ENCODE measurements around the gene BPIFB4. TPM values are rescaled to one million over a fixed set of nuclear protein-coding genes. Genes with fewer than 3 reads are reported as not detected.

BPIFB4 gene
- total and polyA plus RNA-seq, 2 of the 4 experiments (the other 2 are of a cell fraction), result not detected

DNA sequence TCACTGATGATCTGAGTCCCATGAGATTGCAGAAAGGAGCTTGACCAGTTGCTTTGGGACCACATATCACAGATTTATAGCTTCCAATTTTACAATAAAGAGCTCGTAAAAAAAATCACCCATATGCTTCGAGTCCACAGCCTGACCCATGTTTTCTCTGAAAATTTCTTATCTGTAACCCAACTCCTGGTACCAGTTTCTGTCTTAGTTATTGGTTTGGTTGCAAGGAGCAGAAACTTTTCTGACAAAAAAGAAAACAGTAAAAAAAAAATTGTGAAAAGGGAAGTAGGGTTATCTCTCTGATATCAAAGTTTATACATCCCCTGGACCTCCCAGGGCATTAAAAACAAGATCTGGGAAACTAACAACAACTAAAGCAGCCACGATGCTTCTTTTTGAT lies 57.8 kb downstream of the BPIFB4 start (continued):
- TF ChIP-seq USF2 (IDR thresholded peaks at IDR 0.05; ENCODE audit: low read depth, low read length), result no peak

GRCh38 chr20:33139467-33139866 lies 60.0 kb downstream of the BPIFB4 start:
- Histone ChIP-seq H3K36me3 (ENCODE audit: control insufficient read depth, insufficient read depth, low read length) (no peaks in the 10 kb centered on the region), H3K4me2 (ENCODE audit: low read depth, low read length) (no peak overlapping the region), H4K8ac (ENCODE audit: low read depth in 2 of 2, low read length in 2 of 2) (no peak overlapping the region), H2BK20ac (ENCODE audit: low read depth, low read length) (no peak overlapping the region), H3K27me3 (ENCODE audit: control insufficient read depth, insufficient read depth, low read length) (no peaks in the 10 kb centered on the region), H3K56ac (ENCODE audit: extremely low read depth, insufficient read depth, low read length) (no peak overlapping the region), H2BK120ac (ENCODE audit: low read depth, low read length) (no peak overlapping the region), H3K18ac (ENCODE audit: low read depth, low read length) (no peak overlapping the region), H3K27ac (ENCODE audit: insufficient read depth, low read length) (no peak overlapping the region), H3K4me3 (ENCODE audit: insufficient read depth, low read depth, low read length) (no peak overlapping the region), H2BK5ac (ENCODE audit: low read depth, low read length, poor library complexity, severe bottlenecking) (no peak overlapping the region), H4K5ac (ENCODE audit: low read depth, low read length) (no peak overlapping the region), H4K91ac (ENCODE audit: insufficient read depth, low read depth, low read length) (no peak overlapping the region), H2AK5ac (ENCODE audit: low read depth, low read length) (no peak overlapping the region), H2BK15ac (ENCODE audit: low read depth, low read length) (no peak overlapping the region), H3K9me3 (ENCODE audit: control insufficient read depth, insufficient read depth, low read length) (no peaks in the 10 kb centered on the region), H3K23ac (ENCODE audit: low read depth, low read length) (no peak overlapping the region), H3K9me1 (ENCODE audit: insufficient read depth, low read length) (no peaks in the 10 kb centered on the region), H3K4ac (ENCODE audit: low read depth, low read length) (no peak overlapping the region), H3K9ac (ENCODE audit: low read depth, low read length) (no peak overlapping the region), H3K79me1 (ENCODE audit: low read depth in 1 of 2, low read length in 2 of 2) (no peaks in the 10 kb centered on the region), H4K20me1 (ENCODE audit: insufficient read depth, low read length) (no peaks in the 10 kb centered on the region), H2AK9ac (replicated peaks; ENCODE audit: low read depth, low read length, poor library complexity) (no peak overlapping the region), H3K4me1 (ENCODE audit: control insufficient read depth, insufficient read depth, low read length) (no peaks in the 10 kb centered on the region), H2AFZ (replicated peaks; ENCODE audit: low read length, poor library complexity) (no peak overlapping the region), H3K14ac (replicated peaks; ENCODE audit: low read depth, low read length) (no peak overlapping the region)
- CTCF ChIA-PET, result no interaction called here
- ATAC-seq (ENCODE audit: low read depth) (no peak), DNase-seq (no peak)
- TF ChIP-seq, protein P1, sequence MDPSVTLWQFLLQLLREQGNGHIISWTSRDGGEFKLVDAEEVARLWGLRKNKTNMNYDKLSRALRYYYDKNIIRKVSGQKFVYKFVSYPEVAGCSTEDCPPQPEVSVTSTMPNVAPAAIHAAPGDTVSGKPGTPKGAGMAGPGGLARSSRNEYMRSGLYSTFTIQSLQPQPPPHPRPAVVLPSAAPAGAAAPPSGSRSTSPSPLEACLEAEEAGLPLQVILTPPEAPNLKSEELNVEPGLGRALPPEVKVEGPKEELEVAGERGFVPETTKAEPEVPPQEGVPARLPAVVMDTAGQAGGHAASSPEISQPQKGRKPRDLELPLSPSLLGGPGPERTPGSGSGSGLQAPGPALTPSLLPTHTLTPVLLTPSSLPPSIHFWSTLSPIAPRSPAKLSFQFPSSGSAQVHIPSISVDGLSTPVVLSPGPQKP (IDR thresholded peaks at IDR 0.05; ENCODE audit: borderline replicate concordance, low read depth, low read length), result no peak
- TF ChIP-seq, protein P2, sequence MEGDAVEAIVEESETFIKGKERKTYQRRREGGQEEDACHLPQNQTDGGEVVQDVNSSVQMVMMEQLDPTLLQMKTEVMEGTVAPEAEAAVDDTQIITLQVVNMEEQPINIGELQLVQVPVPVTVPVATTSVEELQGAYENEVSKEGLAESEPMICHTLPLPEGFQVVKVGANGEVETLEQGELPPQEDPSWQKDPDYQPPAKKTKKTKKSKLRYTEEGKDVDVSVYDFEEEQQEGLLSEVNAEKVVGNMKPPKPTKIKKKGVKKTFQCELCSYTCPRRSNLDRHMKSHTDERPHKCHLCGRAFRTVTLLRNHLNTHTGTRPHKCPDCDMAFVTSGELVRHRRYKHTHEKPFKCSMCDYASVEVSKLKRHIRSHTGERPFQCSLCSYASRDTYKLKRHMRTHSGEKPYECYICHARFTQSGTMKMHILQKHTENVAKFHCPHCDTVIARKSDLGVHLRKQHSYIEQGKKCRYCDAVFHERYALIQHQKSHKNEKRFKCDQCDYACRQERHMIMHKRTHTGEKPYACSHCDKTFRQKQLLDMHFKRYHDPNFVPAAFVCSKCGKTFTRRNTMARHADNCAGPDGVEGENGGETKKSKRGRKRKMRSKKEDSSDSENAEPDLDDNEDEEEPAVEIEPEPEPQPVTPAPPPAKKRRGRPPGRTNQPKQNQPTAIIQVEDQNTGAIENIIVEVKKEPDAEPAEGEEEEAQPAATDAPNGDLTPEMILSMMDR (conservative IDR thresholded peaks at IDR 0.05; ENCODE audit: low read depth, low read length), result no peak
- no peak for TF ChIP-seq CHD1 (IDR thresholded peaks at IDR 0.05; ENCODE audit: low read depth, low read length)
- TF ChIP-seq SMC3 (IDR thresholded peaks at IDR 0.05; ENCODE audit: low read depth, low read length), result no peak
- TF ChIP-seq FOS (IDR thresholded peaks at IDR 0.05; ENCODE audit: low read depth, low read length), result no peak
- TF ChIP-seq RAD21 (IDR thresholded peaks at IDR 0.05; ENCODE audit: low read length), result no peak
- no peak for TF ChIP-seq MAFK (IDR thresholded peaks at IDR 0.05; ENCODE audit: low read depth, low read length)
- TF ChIP-seq CEBPB (IDR thresholded peaks at IDR 0.05; ENCODE audit: low read depth, low read length), result no peak
- TF ChIP-seq RFX5 (IDR thresholded peaks at IDR 0.05; ENCODE audit: low read depth, low read length), result no peak
- no peak for TF ChIP-seq RCOR1 (IDR thresholded peaks at IDR 0.05; ENCODE audit: insufficient replicate concordance, low read length)
- TF ChIP-seq MXI1 (IDR thresholded peaks at IDR 0.05; ENCODE audit: borderline replicate concordance, low read depth, low read length), result no peak
- TF ChIP-seq USF2 (IDR thresholded peaks at IDR 0.05; ENCODE audit: low read depth, low read length), result no peak
- no peak for TF ChIP-seq POLR2A (IDR thresholded peaks at IDR 0.05; ENCODE audit: low read depth, low read length)
- no peak for TF ChIP-seq BHLHE40 (IDR thresholded peaks at IDR 0.05; ENCODE audit: low read depth, low read length)
- in situ Hi-C loops (cut with MboI; ENCODE audit: low sequenced_read_pairs), result no loop called here
- intact Hi-C loops (cut with micrococcal nuclease), result no loop called here
- POLR2A ChIA-PET (ENCODE audit: unreplicated experiment), result no interaction called here
- dilution Hi-C loops (cut with HindIII; ENCODE audit: low sequenced_read_pairs, unreplicated experiment), result no loop called here
- BruUV-seq (replicated peaks), result no TSS peak

Measured in IMR-90 (cell line).